ENCODE results near the gene IGFBP1.
"Not testable (repeated sequence)": the region's sequence is repeated elsewhere in the genome, so short reads cannot be mapped to it uniquely, and the experiment has no call there.

IGFBP1 gene

GRCh38 chr7:45923818-45924217 is 35.5 kb downstream of the IGFBP1 start:
- peaks cover 19% of the 10 kb centered on the region for H3K4me1 Mint-ChIP-seq
- H3K27me3 Mint-ChIP-seq: peaks cover 53% of the 10 kb centered on the region
- no peak overlapping the region for H3K27ac Mint-ChIP-seq
- no peaks in the 10 kb centered on the region for H3K36me3 Mint-ChIP-seq (ENCODE audit: low read depth)
- ATAC-seq: no peak
- DNase-seq: no peak
- no peaks in the 10 kb centered on the region for H3K9me3 Mint-ChIP-seq
- H3K4me3 Mint-ChIP-seq: no peak overlapping the region

- Mint-ChIP-seq H3K9me3 (no peaks in the 10 kb centered on the region), H3K27me3 (peaks cover 48% of the 10 kb centered on the region), H3K4me1 (peaks cover 19% of the 10 kb centered on the region), H3K27ac (no peak overlapping the region), H3K36me3 (ENCODE audit: low read depth) (no peaks in the 10 kb centered on the region), H3K4me3 (no peak overlapping the region)
- DNase-seq: no peak
- no peak for ATAC-seq
These were observed 36.0 kb downstream of the IGFBP1 start for GRCh38 chr7:45924283-45924682.

GRCh38 chr7:45927721-45928120 is 39.4 kb downstream of the IGFBP1 start:
- Mint-ChIP-seq H3K9me3 (no peaks in the 10 kb centered on the region), H3K27ac (no peak overlapping the region), H3K4me1 (peaks cover 6% of the 10 kb centered on the region), H3K36me3 (ENCODE audit: low read depth) (no peaks in the 10 kb centered on the region), H3K4me3 (no peak overlapping the region), H3K27me3 (peaks cover 25% of the 10 kb centered on the region)
- no peak for ATAC-seq
- no peak for DNase-seq

DNA sequence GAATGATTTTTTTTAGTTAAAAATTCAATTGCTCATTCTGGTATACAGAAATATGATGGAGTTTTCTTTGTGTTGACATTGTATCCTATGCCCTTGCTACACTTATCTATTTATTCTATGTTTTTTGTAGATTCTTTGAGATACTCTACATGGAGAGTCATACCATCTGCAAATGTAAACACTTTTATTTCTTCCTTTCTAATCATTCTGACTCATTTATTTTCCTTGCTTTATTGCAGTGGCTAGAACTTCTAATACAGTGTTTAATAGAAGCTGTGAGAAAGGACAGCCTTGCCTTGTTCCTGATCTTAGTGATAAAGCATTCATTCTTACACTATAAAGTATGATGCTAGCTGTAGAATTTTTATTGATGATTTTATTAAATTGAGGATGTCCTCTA is 42.7 kb downstream of the IGFBP1 start:
- Mint-ChIP-seq H3K4me3 (no peak overlapping the region), H3K27ac (no peak overlapping the region), H3K4me1 (no peaks in the 10 kb centered on the region), H3K27me3 (peaks cover 9% of the 10 kb centered on the region), H3K9me3 (no peaks in the 10 kb centered on the region), H3K36me3 (ENCODE audit: low read depth) (no peaks in the 10 kb centered on the region)
- ATAC-seq (no peak), DNase-seq (no peak)

DNA sequence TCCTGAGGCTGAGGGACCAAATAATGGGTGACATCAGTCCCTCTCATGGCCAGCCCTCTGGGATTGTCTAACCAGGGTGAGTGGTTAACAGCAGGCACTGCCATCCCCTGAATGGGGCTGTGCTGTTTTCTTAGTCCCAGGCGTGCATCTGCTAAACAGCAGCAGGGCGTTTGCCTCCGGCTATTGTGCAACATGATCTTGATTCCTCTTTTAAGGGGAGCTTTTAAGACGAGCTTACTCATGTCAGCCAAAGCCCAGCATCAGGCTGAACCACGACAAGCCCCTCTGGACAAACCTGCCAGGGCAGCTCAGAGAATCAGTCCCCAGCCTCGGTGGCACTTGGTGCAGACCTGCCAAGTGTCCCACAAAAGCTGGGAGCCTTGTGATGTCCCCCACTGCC is 49.0 kb downstream of the IGFBP1 start:
- no peak for ATAC-seq
- peaks cover 5% of the 10 kb centered on the region for H3K9me3 Mint-ChIP-seq
- H3K27ac Mint-ChIP-seq: no peak overlapping the region

GRCh38 chr7:45937862-45938261 is 49.6 kb downstream of the IGFBP1 start:
- ATAC-seq: no peak
- no peak for DNase-seq
- no peak overlapping the region for H3K4me3 Mint-ChIP-seq
- H3K36me3 Mint-ChIP-seq (ENCODE audit: low read depth): no peaks in the 10 kb centered on the region
- peaks cover 5% of the 10 kb centered on the region for H3K9me3 Mint-ChIP-seq
- H3K27ac Mint-ChIP-seq: no peak overlapping the region
- peaks cover 12% of the 10 kb centered on the region for H3K4me1 Mint-ChIP-seq
- H3K27me3 Mint-ChIP-seq: peaks cover 6% of the 10 kb centered on the region

More for the DNA sequence above, 49.0 kb downstream of the IGFBP1 start:
- H3K4me3 Mint-ChIP-seq: no peak overlapping the region
- H3K4me1 Mint-ChIP-seq: peaks cover 10% of the 10 kb centered on the region
- H3K27me3 Mint-ChIP-seq: peaks cover 6% of the 10 kb centered on the region
- no peak for DNase-seq
- no peaks in the 10 kb centered on the region for H3K36me3 Mint-ChIP-seq (ENCODE audit: low read depth)

- DNase-seq (no peak), ATAC-seq (no peak)
- peaks cover 6% of the 10 kb centered on the region for H3K27me3 Mint-ChIP-seq
- no peak overlapping the region for H3K27ac Mint-ChIP-seq
- H3K36me3 Mint-ChIP-seq (ENCODE audit: low read depth): no peaks in the 10 kb centered on the region
- H3K9me3 Mint-ChIP-seq: peaks cover 5% of the 10 kb centered on the region
- peaks cover 12% of the 10 kb centered on the region for H3K4me1 Mint-ChIP-seq
- H3K4me3 Mint-ChIP-seq: no peak overlapping the region
These were observed 50.5 kb downstream of the IGFBP1 start for GRCh38 chr7:45938626-45939302.

GRCh38 chr7:45939574-45939973 is 51.3 kb downstream of the IGFBP1 start:
- H3K9me3 Mint-ChIP-seq: peaks cover 5% of the 10 kb centered on the region
- peaks cover 6% of the 10 kb centered on the region for H3K27me3 Mint-ChIP-seq
- H3K27ac Mint-ChIP-seq: no peak overlapping the region
- H3K36me3 Mint-ChIP-seq (ENCODE audit: low read depth): no peaks in the 10 kb centered on the region
- H3K4me1 Mint-ChIP-seq: peaks cover 12% of the 10 kb centered on the region
- H3K4me3 Mint-ChIP-seq: no peak overlapping the region
- no peak for DNase-seq
- ATAC-seq: no peak

GRCh38 chr7:45940237-45940781 is 52.0 kb downstream of the IGFBP1 start:
- ATAC-seq (peak; percentile 43), DNase-seq (peak; percentile 31)
- H3K4me3 Mint-ChIP-seq: peak overlapping the region; percentile 84
- peak overlapping the region; percentile 78 for H3K27ac Mint-ChIP-seq
- peaks cover 12% of the 10 kb centered on the region for H3K4me1 Mint-ChIP-seq
- H3K27me3 Mint-ChIP-seq; H3K36me3 Mint-ChIP-seq (ENCODE audit: low read depth); H3K9me3 Mint-ChIP-seq: not testable (repeated sequence)

GRCh38 chr7:45940939-45941338 is 52.7 kb downstream of the IGFBP1 start:
- Mint-ChIP-seq H3K27ac (peak overlapping the region; percentile 78), H3K9me3 (peaks cover 5% of the 10 kb centered on the region), H3K36me3 (ENCODE audit: low read depth) (no peaks in the 10 kb centered on the region), H3K4me3 (peak overlapping the region; percentile 84), H3K4me1 (peaks cover 12% of the 10 kb centered on the region), H3K27me3 (peaks cover 4% of the 10 kb centered on the region)
- DNase-seq (no peak), ATAC-seq (no peak)

All from activated naive CD8-positive, alpha-beta T cell treated with anti-CD3 and anti-CD28 coated beads, Interleukin-2, amount 50 U/mL, for 24 hours (primary cell).